SK-N-SH treated with all-trans-retinoic acid at 6 μM for 48 hours (cell line): Measurements from ENCODE around the gene UBP1.
"Not testable (repeated sequence)": the region's sequence is repeated elsewhere in the genome, so short reads cannot be mapped to it uniquely, and the experiment has no call there.

ENCODE experiments used
- CREB5 ChIP-seq: fragments of 250-450 bp; sonication (Bioruptor Pico); IDR thresholded peaks from 2 replicates; pipeline ENCODE4 v1.5.1; 2020; ENCODE audit warnings: low read depth, mild to moderate bottlenecking, moderate library complexity
- CSRNP3 ChIP-seq: fragments of 250-450 bp; sonication (Bioruptor Pico); IDR thresholded peaks from 2 replicates; pipeline ENCODE4 v1.5.1; 2021; ENCODE audit warnings: mild to moderate bottlenecking, moderate library complexity
- ISL1 ChIP-seq: fragments of 250-450 bp; sonication (Bioruptor Pico); IDR thresholded peaks from 2 replicates; pipeline ENCODE4 v2.1.2; 2022; ENCODE audit warnings: mild to moderate bottlenecking, moderate library complexity
- PPARA ChIP-seq: fragments of 250-450 bp; sonication (Bioruptor Pico); IDR thresholded peaks from 2 replicates; pipeline ENCODE4 v1.5.0; 2020; ENCODE audit warnings: mild to moderate bottlenecking, borderline replicate concordance
- RARB ChIP-seq: fragments of 250-450 bp; sonication (Bioruptor Pico); IDR thresholded peaks from 2 replicates; pipeline ENCODE4 v1.8.0; 2021; ENCODE audit warnings: mild to moderate bottlenecking, moderate library complexity
- TSHZ2 ChIP-seq: fragments of 250-450 bp; sonication (Bioruptor Pico); IDR thresholded peaks from 2 replicates; pipeline ENCODE4 v1.5.0; 2020; ENCODE audit warnings: mild to moderate bottlenecking, moderate library complexity
- ZFP3 ChIP-seq: fragments of 250-450 bp; sonication (Bioruptor Pico); IDR thresholded peaks from 2 replicates; pipeline ENCODE4 v1.5.0; 2020; ENCODE audit warnings: mild to moderate bottlenecking, moderate library complexity

GRCh38 chr3:33338936-33339465, 101.2 kb downstream of the UBP1 start:
- TF ChIP-seq ISL1; CSRNP3; ZFP3; TSHZ2 (CRISPR knock-in tag); RARB (CRISPR knock-in tag); CREB5; PPARA (CRISPR knock-in tag): not testable (repeated sequence)
